Liver (tissue), 9 donors: ENCODE measurements around the gene CHAT. TPM values are rescaled to one million over a fixed set of nuclear protein-coding genes. Genes with fewer than 3 reads are reported as not detected.

Experiments used
- DNase-seq: peaks from one replicate; pipeline ENCODE4 v3.0.0-alpha.2; 2017; ENCODE audit warnings: low spot score
- H3K27ac ChIP-seq, 2 donors: one replicate each; pipeline ENCODE4 v1.7.0; 2013; ENCODE audit warnings: inconsistent platforms in 2 of 2, low read length in 2 of 2, control low read depth in 1 of 2, low read depth in 1 of 2, mild to moderate bottlenecking in 1 of 2
- H3K27me3 ChIP-seq, 4 donors: one replicate each; pipeline versions ENCODE4 v1.6.1 to v1.7.0; 2013; ENCODE audit warnings: low read length in 3 of 4, inconsistent platforms in 1 of 4, mild to moderate bottlenecking in 1 of 4, moderate library complexity in 1 of 4; ENCODE audit not compliant: control insufficient read depth in 4 of 4, insufficient read depth in 4 of 4
- H3K36me3 ChIP-seq, 4 donors: one replicate each; pipeline versions ENCODE4 v1.6.1 to v1.7.0; 2013; ENCODE audit warnings: low read length in 3 of 4, mild to moderate bottlenecking in 3 of 4, low read depth in 1 of 4, moderate library complexity in 1 of 4; ENCODE audit not compliant: control insufficient read depth in 4 of 4, insufficient read depth in 3 of 4
- H3K4me1 ChIP-seq, 4 donors: one replicate each; pipeline versions ENCODE4 v1.6.1 to v1.7.0; 2013; ENCODE audit warnings: low read length in 3 of 4, mild to moderate bottlenecking in 3 of 4, moderate library complexity in 1 of 4; ENCODE audit not compliant: control insufficient read depth in 4 of 4, insufficient read depth in 4 of 4
- H3K4me3 ChIP-seq, 3 donors: one replicate each; pipeline versions ENCODE4 v1.6.1 to v1.7.0; 2013; ENCODE audit warnings: low read length in 3 of 3, control low read depth in 1 of 3, low read depth in 1 of 3, mild to moderate bottlenecking in 1 of 3
- H3K9ac ChIP-seq, 2 donors: one replicate each; pipeline ENCODE4 v1.7.0; 2013; ENCODE audit warnings: low read length in 2 of 2, mild to moderate bottlenecking in 2 of 2, moderate library complexity in 2 of 2, control low read depth in 1 of 2, low read depth in 1 of 2
- H3K9me3 ChIP-seq, 4 donors: one replicate each; pipeline versions ENCODE4 v1.6.1 to v1.7.0; 2013; ENCODE audit warnings: low read length in 3 of 4; ENCODE audit not compliant: control insufficient read depth in 4 of 4
- EGR1 ChIP-seq, 2 donors: IDR thresholded peaks; 2 replicates each; pipeline ENCODE4 v1.6.1; 2016 to 2018; ENCODE audit warnings: antibody characterized with exemption in 2 of 2, low read depth in 2 of 2
- FOXA2 ChIP-seq: IDR thresholded peaks from 2 replicates; pipeline ENCODE4 v1.6.1; 2016; ENCODE audit warnings: antibody characterized with exemption
- GABPA ChIP-seq, 2 donors: IDR thresholded peaks in 1 of 2; conservative IDR thresholded peaks in 1 of 2; 2 replicates each; pipeline ENCODE4 v1.6.1; 2016; ENCODE audit warnings: antibody characterized with exemption in 2 of 2, mild to moderate bottlenecking in 1 of 2, moderate library complexity in 1 of 2
- JUND ChIP-seq, 2 donors: IDR thresholded peaks; 2 replicates each; pipeline ENCODE4 v1.6.1; 2016; ENCODE audit warnings: antibody characterized with exemption in 2 of 2
- NR2F2 ChIP-seq: IDR thresholded peaks from 2 replicates; pipeline ENCODE4 v1.6.1; 2016; ENCODE audit warnings: antibody characterized with exemption
- RXRA ChIP-seq, 2 donors: IDR thresholded peaks; 2 replicates each; pipeline ENCODE4 v1.6.1; 2017 to 2018; ENCODE audit warnings: antibody characterized with exemption in 2 of 2, mild to moderate bottlenecking in 1 of 2
- WGBS: extraction: QIAGEN DNeasy Blood & Tissue Kit; methylation state at CpG from one replicate; pipeline ENCODE4 v1.1.7; 2013; 5-methylcytosine and 5-hydroxymethylcytosine counted together
- polyA plus RNA-seq, 2 donors: library from polyadenylated mRNA; stranded (reverse) in 1 of 2; unstranded in 1 of 2; fragments of 200-250 nt in 1 of 2; fragments of >200 nt in 1 of 2; fragmentation: Nextera tagmentation in 1 of 2; extraction: Ambion mirVana in 1 of 2; gene quantifications; one replicate each; pipeline versions ENCODE4 v1.2.1 to v1.2.3, GENCODE V29; 2013 to 2015
- total RNA-seq, 2 donors: library from RNA; depleted of rRNA; stranded (reverse); fragments of >200 nt; gene quantifications; one replicate each; pipeline ENCODE4 v1.2.3, GENCODE V29; 2014
- TF ChIP-seq, protein P1 (sequence below): IDR thresholded peaks from 2 replicates; pipeline ENCODE4 v1.6.1; 2016; ENCODE audit warnings: antibody characterized with exemption, mild to moderate bottlenecking
- TF ChIP-seq, protein P2 (sequence below): IDR thresholded peaks from 2 replicates; pipeline ENCODE4 v1.6.1; 2016; ENCODE audit warnings: antibody characterized with exemption
- TF ChIP-seq, protein P3 (sequence below): fragments of 150-350 bp; IDR thresholded peaks from 2 replicates; pipeline ENCODE4 v1.5.1; 2017; ENCODE audit warnings: improper control_type of control experiment, low read depth, low read length; ENCODE audit not compliant: missing input control
- TF ChIP-seq, protein P4 (sequence below): IDR thresholded peaks from 2 replicates; pipeline ENCODE4 v1.6.1; 2016; ENCODE audit warnings: antibody characterized with exemption
- donor health status: healthy.
- donor health status: healthy.
- donor health status: healthy.
- donor health status: healthy.
- donor health status: healthy.

CHAT gene
- total and polyA plus RNA-seq, 4 donors, result not detected

DNA sequence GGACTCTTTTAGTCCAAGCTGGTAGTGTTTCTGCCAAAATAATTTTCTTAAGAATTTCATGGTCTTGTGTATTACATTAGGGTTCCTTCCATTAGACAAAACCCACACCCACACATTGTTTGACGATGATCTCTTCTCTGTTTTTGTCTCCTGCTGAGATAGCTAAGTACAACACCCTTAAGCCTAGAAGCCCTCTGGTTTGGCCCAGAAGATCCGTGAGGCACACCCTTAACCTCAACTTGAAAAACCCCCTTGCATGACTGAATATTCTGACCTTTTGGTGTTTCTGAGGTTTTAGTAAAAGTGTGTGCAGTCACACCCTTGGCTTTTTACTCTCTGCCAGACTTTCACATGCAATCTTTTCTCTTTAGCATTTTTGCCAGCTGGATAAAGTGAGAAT lies 45.6 kb upstream of the CHAT start (continued):
- TF ChIP-seq, protein P1, sequence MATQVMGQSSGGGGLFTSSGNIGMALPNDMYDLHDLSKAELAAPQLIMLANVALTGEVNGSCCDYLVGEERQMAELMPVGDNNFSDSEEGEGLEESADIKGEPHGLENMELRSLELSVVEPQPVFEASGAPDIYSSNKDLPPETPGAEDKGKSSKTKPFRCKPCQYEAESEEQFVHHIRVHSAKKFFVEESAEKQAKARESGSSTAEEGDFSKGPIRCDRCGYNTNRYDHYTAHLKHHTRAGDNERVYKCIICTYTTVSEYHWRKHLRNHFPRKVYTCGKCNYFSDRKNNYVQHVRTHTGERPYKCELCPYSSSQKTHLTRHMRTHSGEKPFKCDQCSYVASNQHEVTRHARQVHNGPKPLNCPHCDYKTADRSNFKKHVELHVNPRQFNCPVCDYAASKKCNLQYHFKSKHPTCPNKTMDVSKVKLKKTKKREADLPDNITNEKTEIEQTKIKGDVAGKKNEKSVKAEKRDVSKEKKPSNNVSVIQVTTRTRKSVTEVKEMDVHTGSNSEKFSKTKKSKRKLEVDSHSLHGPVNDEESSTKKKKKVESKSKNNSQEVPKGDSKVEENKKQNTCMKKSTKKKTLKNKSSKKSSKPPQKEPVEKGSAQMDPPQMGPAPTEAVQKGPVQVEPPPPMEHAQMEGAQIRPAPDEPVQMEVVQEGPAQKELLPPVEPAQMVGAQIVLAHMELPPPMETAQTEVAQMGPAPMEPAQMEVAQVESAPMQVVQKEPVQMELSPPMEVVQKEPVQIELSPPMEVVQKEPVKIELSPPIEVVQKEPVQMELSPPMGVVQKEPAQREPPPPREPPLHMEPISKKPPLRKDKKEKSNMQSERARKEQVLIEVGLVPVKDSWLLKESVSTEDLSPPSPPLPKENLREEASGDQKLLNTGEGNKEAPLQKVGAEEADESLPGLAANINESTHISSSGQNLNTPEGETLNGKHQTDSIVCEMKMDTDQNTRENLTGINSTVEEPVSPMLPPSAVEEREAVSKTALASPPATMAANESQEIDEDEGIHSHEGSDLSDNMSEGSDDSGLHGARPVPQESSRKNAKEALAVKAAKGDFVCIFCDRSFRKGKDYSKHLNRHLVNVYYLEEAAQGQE, result no peak
- TF ChIP-seq GABPA (IDR thresholded peaks at IDR 0.05 in 1 of 2, conservative IDR thresholded peaks at IDR 0.05 in 1 of 2), result no peak
- TF ChIP-seq, protein P2, sequence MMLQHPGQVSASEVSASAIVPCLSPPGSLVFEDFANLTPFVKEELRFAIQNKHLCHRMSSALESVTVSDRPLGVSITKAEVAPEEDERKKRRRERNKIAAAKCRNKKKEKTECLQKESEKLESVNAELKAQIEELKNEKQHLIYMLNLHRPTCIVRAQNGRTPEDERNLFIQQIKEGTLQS, result no peak

DNA sequence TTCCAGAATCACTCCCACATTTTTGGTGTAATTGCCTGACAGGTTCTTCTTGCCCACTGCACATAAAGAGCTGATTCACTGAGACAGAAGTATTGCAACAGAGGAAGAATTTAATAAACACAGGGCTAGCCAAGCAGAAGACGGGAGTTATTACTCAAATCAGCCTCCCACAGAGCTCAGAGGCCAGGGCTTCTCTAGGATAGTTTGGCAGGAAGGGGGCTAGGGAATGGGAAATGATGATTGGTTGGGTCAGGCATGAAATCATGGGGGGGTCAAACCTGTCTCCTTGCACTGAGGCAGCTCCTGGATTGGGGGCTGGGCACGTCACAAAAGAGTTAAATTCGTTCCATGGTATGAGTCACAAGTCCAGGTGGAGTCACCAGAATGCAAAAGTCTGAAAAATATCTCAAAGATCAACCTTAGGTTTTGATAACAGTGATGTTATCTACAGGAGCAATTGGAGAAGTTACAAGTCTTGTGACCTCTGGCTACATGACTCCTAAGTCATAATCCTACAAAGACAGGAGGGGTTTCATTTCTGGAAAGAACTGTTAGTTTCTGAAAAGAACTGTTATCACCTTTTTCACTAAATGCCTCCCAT lies 44.7 kb upstream of the CHAT start:
- 58% methylated on average over 3 of the region's 3 CpGs for WGBS
- peaks cover 0 to 8% (median 4%) of the 10 kb centered on the region in 4 donors for H3K9me3 ChIP-seq
- H3K36me3 ChIP-seq, result no peaks in the 10 kb centered on the region
- H3K27me3 ChIP-seq, result peaks cover 0 to 2% (median 0%) of the 10 kb centered on the region in 4 donors
- H3K9ac ChIP-seq, result no peak overlapping the region
- no peak for TF ChIP-seq JUND (IDR thresholded peaks at IDR 0.05)
- TF ChIP-seq EGR1 (IDR thresholded peaks at IDR 0.05; ENCODE audit: low read depth in 2 of 2), result no peak
- TF ChIP-seq, protein P3, sequence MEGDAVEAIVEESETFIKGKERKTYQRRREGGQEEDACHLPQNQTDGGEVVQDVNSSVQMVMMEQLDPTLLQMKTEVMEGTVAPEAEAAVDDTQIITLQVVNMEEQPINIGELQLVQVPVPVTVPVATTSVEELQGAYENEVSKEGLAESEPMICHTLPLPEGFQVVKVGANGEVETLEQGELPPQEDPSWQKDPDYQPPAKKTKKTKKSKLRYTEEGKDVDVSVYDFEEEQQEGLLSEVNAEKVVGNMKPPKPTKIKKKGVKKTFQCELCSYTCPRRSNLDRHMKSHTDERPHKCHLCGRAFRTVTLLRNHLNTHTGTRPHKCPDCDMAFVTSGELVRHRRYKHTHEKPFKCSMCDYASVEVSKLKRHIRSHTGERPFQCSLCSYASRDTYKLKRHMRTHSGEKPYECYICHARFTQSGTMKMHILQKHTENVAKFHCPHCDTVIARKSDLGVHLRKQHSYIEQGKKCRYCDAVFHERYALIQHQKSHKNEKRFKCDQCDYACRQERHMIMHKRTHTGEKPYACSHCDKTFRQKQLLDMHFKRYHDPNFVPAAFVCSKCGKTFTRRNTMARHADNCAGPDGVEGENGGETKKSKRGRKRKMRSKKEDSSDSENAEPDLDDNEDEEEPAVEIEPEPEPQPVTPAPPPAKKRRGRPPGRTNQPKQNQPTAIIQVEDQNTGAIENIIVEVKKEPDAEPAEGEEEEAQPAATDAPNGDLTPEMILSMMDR, result no peak
- no peak for TF ChIP-seq FOXA2
- TF ChIP-seq RXRA (IDR thresholded peaks at IDR 0.05), result no peak
- TF ChIP-seq GABPA (IDR thresholded peaks at IDR 0.05 in 1 of 2, conservative IDR thresholded peaks at IDR 0.05 in 1 of 2), result no peak
- no peak for TF ChIP-seq NR2F2
- TF ChIP-seq, protein P4, sequence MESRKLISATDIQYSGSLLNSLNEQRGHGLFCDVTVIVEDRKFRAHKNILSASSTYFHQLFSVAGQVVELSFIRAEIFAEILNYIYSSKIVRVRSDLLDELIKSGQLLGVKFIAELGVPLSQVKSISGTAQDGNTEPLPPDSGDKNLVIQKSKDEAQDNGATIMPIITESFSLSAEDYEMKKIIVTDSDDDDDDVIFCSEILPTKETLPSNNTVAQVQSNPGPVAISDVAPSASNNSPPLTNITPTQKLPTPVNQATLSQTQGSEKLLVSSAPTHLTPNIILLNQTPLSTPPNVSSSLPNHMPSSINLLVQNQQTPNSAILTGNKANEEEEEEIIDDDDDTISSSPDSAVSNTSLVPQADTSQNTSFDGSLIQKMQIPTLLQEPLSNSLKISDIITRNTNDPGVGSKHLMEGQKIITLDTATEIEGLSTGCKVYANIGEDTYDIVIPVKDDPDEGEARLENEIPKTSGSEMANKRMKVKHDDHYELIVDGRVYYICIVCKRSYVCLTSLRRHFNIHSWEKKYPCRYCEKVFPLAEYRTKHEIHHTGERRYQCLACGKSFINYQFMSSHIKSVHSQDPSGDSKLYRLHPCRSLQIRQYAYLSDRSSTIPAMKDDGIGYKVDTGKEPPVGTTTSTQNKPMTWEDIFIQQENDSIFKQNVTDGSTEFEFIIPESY, result no peak
- DNase-seq, result no peak
- no peak overlapping the region for H3K4me3 ChIP-seq
- no peaks in the 10 kb centered on the region for H3K4me1 ChIP-seq
- H3K27ac ChIP-seq, result no peak overlapping the region

DNA sequence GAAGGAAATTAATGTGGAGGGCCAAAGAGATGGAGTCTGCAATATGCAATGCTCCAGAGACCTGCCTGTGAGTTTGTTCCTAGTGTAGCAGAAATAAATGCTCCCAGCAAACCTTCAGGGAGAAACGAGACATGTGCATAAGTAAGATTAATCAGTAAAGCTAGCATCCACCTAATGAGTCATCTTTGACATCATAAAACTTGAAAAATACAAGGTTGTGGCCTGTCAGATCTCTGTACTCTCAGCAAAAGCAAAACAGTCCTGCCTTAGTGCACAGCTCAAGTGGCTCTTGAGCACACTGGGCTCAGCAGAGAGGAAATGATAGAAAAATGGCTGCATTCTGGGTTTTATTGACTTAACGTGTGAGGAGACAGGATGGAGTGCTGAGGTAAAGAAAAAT lies 42.4 kb upstream of the CHAT start:
- Histone ChIP-seq H3K36me3 (no peaks in the 10 kb centered on the region), H3K27ac (no peak overlapping the region), H3K27me3 (peaks cover 0 to 2% (median 0%) of the 10 kb centered on the region in 4 donors), H3K4me1 (no peaks in the 10 kb centered on the region), H3K9ac (no peak overlapping the region), H3K9me3 (peaks cover 0 to 8% (median 4%) of the 10 kb centered on the region in 4 donors), H3K4me3 (no peak overlapping the region)
- TF ChIP-seq, protein P2, result no peak
- no peak for DNase-seq
- WGBS, result 51% methylated on average over 2 of the region's 2 CpGs
